Amygdala (tissue), 56 donors: ENCODE results near the gene AXIN1.

Source experiments
- DNase-seq, 56 donors: peaks; one replicate each; lab custom pipeline; 2025; lab: John Stamatoyannopoulos, UW

Gene AXIN1, protein sequence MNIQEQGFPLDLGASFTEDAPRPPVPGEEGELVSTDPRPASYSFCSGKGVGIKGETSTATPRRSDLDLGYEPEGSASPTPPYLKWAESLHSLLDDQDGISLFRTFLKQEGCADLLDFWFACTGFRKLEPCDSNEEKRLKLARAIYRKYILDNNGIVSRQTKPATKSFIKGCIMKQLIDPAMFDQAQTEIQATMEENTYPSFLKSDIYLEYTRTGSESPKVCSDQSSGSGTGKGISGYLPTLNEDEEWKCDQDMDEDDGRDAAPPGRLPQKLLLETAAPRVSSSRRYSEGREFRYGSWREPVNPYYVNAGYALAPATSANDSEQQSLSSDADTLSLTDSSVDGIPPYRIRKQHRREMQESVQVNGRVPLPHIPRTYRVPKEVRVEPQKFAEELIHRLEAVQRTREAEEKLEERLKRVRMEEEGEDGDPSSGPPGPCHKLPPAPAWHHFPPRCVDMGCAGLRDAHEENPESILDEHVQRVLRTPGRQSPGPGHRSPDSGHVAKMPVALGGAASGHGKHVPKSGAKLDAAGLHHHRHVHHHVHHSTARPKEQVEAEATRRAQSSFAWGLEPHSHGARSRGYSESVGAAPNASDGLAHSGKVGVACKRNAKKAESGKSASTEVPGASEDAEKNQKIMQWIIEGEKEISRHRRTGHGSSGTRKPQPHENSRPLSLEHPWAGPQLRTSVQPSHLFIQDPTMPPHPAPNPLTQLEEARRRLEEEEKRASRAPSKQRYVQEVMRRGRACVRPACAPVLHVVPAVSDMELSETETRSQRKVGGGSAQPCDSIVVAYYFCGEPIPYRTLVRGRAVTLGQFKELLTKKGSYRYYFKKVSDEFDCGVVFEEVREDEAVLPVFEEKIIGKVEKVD

DNA sequence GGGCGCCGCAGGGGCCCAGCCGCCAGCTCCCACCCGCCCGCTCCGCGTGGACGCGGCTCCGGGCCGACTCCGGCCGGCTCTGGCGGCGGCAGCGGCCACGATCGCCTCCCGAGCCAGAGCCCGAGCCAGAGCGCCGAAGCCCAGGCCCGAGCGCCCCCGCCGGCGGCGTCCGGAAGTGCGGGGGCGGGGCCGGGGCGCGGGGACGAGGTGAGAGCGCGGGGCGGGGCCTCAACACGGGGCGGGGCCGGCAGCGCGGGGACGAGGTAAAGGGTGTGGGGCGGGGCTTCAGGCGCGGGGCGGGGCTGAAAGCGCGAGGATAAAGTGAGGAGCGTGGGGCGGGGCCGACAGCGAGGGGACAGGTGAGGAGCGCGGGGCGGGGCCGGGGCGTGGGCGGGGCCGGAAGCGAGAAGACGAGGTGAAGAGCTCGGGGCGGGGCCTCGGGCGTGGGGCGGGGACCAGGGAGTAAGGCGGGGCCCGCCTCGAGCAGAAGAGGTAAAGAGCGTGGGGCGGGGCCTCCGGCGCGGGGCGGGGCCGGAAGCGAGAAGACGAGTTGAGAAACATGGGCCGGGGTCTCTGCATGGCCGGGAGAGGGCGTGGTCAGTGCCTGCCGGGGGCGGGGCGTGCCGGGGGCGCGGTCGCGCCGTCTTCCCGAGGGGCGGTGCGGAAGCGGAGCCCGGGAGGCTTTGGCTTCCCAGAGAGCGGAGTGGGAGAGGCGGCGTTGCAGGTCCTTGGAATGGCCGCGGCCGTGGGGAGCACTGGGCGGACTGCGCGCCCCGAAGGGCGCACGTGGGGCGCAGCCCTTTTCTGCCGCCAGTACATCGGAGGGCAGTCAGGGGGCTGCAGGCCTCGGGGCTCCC, at the start of gene AXIN1:
Gene AXIN1 (minus strand): TSS at position 177 of the 857 bp plus-strand sequence. CDS start 5,698 bp downstream, outside the sequence.
- DNase-seq = peak in 55 of 56 donors; percentile 60 to 99 (median 88)

DNA sequence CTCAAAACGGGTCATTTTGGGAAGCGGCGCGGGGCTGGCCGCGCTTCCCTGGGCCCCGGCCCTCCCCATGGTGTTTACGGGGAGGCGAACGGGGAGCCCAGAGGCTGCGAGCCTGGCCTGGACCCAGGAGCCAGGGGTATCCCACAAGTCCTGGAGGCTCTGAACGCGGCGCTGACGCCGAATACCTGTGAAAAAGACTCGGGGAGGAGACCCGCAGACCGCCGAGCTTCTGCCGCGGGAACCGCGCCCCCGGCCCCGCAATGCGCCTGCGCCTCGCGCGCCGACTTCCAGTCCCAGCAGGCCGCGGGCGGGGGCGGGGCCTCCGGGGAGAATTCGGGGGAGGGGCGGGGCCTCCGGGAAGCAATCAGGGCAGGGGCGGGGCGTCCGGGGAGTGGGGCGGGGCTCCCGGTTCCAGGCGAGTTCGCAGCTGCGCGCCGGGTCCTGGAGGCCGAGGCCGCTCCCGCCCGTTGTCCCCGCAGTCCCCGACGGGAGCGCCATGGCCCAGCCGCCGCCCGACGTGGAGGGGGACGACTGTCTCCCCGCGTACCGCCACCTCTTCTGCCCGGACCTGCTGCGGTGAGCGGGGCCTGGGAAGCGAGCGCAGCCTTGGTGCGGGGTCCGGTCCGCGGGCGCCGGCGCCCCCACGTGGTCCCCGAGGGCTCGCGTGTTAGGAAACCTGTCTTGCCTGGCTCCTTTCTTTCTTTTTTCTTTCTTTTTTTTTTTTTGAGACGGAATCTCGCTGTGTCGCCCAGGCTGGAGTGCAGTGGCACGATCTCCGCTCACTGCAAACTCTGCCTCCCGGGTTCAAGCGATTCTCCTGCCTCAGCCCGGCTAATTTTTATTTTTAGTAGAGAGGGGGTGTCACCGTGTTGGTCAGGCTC, 49.2 kb upstream of the AXIN1 start, which contains the start of gene DECR2:
Gene DECR2 (plus strand): TSS at position 418 of the 881 bp plus-strand sequence. CDS start 79 bp downstream, at position 497.
- DNase-seq = peak in 55 of 56 donors; percentile 78 to 97 (median 92)

GRCh38 chr16:400061-400591, 47.6 kb upstream of the AXIN1 start:
- no peak for DNase-seq

DNA sequence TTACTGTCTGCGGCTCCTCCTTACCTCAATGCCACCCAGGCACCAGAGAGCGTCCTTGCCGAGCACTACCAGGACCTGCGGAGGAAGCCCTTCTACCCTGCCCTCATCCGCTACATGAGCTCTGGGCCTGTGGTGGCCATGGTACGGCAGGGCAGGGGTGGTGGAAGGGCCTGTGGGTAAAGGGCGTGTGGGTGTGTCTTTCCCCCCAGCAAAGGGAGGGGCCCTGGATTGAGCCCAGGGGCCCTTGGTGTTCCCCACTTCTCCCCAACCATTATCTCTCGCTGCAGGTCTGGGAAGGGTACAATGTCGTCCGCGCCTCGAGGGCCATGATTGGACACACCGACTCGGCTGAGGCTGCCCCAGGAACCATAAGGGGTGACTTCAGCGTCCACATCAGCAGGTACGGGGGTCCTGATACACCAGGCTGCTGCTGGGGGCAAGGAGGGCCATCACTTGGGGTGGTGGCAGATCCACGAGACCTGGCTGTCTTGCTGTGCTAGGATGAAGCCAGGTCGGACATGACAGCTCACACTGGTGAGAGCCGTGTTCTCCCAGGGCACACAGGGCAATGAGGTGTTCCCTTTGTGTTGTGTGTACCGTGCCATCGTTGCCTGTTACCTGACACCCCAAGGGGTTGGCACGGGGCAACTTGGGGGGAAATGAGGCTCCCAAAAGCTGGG, 47.0 kb upstream of the AXIN1 start:
- no peak for DNase-seq

DNA sequence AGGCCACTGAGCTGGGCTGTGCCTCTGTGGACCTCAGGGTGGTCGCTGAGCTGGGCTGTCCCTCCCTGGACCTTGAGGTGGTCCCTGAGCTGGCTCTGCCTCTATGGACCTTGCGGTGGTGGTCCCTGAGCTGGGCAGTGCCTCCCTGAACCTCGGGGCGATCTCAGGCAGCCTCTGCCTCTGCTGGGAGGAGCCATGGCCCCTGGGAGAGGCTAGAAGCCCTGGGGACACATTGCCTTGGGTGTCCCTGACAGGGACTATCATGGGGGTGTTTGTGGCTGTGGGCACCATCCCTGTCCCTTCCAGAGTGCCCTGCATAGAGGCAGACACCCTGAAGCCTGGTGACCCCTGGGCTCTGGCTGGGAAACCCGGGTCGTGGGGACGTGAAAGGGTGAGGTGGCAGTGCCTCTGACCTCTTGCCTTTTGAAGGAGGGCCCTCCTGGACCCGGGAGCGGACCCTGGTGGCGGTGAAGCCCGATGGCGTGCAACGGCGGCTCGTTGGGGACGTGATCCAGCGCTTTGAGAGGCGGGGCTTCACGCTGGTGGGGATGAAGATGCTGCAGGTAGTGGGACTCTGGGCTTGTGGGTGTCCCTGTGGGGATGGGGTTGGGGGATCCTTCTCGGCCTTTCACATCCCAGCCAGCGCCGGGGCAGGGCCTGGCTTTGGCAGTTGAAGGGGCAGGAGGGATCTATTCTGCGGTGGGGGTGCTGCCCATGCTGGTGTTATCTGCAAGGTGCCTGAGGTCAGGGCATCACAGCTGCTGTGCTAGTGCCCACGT, 46.2 kb upstream of the AXIN1 start:
- no peak for DNase-seq

DNA sequence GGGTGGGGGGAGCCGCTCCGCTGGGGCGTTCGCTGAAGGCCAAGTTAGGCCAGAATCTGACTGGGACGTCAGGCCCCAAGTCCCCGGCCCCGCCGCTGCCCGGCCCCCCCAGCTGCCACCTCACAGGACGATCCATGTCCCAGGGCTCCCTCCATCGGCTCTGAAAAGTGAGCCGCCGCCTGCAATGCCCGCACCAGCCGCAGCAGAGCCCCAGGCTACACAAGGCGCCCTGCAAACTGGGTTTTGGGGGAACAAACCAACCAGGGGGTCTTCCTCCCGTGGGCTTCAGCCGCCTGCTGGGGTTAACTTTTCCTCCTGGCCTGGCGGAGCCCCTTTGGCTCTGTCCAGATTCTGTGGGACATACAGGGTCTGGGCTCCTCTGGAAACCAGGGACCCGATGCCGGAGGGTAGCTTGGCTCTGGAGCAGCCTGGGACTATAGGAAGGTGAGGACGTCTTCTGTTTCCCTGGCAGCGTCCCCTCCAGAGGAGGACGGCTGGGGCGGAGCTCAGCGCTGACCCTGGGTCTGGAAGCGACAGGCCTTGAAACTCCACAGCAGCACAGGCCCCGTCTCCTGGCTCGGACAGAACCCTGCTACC, 45.3 kb upstream of the AXIN1 start:
- peak in 40 of 56 donors; percentile 9 to 76 (median 44) for DNase-seq

GRCh38 chr16:397135-397661, 44.7 kb upstream of the AXIN1 start, which contains the start of gene NME4:
Gene NME4, plus strand, starts transcription at chr16:397199. Its CDS starts 24 bp downstream, at chr16:397223.
- peak in 4 of 56 donors; percentile 16 to 48 (median 36) for DNase-seq

DNA sequence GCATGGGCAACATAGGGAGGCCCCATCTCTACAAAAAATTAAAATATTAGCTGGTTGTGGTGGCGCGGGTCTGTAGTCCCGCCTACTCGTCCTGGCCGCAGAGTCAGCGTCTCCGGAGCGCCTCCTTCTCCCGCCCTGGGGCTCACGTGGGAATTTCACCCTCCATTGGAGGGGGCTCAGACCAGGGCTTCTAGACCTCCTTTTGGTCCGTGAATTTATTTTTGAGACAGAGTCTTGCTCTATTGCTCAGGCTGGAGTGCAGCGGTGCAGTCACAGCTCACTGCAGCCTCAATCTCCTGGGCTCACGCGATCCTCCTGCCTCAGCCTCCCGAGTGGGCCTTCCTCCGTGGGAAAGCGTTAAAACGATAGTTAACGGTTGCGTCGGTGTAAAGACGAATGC, 44.1 kb upstream of the AXIN1 start:
- peak in 18 of 56 donors; percentile 23 to 52 (median 34) for DNase-seq

DNA sequence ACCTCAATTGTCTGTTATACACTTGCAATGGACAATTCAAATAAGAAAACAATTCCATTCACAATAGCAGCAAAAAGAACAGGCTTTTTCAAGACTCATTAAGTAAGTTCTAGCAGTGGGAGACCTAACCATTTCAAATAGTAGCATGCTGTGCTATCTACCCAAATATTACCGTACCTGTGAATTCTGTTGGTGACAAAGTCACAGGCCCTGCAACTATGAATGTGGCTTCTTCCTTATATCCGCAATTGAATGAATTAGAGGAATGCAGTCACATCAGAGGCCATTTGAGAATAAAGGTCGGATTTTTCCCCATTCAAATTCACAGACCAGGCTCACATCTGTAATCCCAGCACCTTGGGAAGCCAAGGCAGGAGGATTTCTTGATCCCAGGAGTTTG, 43.7 kb upstream of the AXIN1 start:
- no peak for DNase-seq

DNA sequence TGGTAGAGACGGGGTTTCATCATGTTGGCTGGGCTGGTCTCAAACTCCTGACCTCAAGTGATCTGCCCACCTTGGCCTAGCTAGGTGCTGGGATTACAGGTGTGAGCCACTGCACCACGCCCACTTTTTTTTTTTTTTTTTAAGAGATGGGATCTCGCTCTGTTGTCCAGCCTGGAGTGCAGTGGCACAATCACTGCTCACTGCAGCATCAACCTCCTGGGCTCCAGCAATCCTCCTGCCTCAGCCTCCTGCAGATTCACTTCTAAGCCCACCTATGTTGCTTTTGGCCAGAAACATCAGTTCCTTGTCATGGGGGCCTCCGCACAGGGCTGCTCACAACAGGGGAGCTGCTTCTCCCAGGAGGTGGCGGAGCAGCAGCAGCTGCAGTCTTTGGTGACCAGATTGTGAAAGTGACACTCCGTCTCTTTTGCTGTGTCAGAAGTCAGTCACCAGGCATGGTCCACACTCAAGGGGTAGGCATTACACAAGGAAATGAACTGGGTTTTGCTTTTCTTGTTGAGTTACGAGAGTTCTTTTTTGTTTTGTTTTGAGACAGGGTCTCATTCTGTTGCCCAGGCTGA, 40.0 kb upstream of the AXIN1 start:
- no peak for DNase-seq

DNA sequence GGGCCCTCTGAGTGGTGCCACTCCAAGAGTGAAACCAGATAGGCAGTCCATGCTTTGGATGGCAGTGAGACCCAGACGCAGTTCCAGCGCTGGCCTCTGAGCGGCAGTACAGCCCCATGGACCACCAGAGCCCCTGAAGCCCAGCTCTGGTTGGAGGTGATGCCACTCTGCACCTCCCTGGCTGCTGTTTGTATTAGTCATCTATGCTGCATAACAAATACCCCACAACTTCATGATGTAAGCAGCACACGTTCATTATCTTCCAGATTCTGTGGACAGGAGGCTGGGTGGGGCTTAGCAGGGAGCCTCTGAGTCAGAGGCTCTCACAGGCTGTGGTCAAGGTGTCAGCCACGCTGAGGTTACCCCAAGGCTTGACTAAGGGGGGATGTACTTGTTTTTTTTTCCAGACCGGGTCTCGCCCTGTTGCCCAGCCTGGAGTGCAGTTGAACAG, 39.4 kb upstream of the AXIN1 start:
- peak in 31 of 56 donors; percentile 17 to 71 (median 36) for DNase-seq

GRCh38 chr16:389352-389751, 36.8 kb upstream of the AXIN1 start:
- no peak for DNase-seq

DNA sequence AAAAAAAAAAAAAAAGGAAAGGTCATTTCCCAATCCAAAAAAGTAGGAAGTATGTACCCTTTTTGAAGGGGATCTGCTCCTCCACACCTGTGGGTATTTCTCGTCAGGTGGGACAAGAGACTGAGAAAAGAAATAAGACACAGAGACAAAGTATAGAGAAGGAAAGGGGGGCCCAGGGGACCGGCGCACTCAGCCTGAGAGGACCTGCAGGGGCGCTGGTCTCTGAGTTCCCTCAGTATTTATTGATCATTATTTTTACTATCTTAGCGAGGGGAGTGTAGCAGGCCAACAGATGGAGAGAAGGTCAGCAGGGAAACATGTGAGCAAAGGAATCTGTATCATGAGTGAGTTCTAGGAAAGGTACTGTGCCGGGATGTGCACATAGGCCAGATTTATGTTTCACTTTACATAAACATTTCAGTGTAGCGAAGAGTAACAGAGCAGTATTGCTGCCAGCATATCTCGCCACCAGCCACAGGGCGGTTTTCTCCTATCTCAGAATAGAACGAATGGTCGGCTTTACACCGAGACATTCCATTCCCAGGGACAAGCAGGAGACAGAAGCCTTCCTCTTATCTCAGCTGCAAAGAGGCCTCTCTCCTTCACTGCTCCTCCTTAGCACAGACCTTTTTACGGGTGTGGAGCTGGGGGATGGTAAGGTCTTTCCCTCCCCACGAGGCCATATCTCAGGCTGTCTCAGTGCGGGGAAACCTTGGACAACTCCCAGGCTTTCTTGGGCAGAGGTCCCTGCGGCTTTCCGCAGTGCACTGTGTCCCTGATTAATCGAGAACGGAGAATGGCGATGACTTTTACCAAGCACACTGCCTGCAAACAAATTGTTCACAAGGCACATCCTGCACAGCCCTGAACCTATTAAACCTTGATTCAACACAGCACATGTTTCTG, 35.5 kb upstream of the AXIN1 start:
- DNase-seq = peak in 4 of 56 donors; percentile 13 to 41 (median 27)

DNA sequence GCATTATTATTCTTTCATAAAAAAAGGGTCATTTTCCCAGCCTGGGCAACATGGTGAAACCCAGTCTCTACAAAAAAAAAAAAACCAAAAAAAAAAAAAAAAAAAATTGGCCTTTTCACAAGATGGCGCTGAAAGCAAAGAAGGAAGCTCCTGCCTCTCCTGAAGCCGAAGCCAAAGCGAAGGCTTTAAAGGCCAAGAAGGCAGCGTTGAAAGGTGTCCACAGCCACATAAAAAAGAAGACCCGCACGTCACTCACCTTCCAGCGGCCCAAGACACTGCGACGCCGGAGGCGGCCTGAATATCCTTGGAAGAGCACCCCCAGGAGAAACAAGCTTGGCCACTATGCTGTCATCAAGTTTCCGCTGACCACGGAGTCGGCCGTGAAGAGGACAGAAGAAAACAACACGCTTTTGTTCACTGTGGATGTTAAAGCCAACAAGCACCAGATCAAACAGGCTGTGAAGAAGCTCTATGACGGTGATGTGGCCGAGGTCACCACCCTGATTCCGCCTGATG, 34.2 kb upstream of the AXIN1 start:
- DNase-seq = peak in 25 of 56 donors; percentile 15 to 71 (median 36)
